Activated CD4-positive, alpha-beta T cell treated with anti-CD3 and anti-CD28 coated beads, Interleukin-2, amount 50 U/mL, for 48 hours (primary cell): ENCODE results near the gene INO80C.

ENCODE experiments used
- DNase-seq, 2 experiments: peaks; one replicate each; pipeline ENCODE4 v3.0.0-alpha.2; 2020

Gene INO80C

DNA sequence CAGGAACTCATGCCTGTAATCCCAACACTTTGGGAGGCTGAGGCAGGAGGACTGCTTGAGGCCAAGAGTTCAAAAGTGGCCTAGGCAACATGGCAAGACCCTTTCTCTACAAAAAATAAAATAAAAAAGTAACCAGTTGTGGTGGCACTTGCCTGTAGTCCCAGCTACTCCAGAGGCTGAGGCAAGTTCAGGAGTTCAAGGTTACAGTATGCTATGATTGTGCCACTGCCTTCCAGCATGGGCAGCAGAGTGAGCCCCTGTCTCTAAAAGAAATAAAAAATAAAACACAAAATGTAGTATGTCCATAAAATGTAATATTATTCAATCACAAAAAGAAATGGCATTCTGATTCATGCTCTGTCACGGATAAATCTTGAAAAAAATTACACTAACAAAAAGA is 11.9 kb downstream of the INO80C start:
- DNase-seq, result no peak

DNA sequence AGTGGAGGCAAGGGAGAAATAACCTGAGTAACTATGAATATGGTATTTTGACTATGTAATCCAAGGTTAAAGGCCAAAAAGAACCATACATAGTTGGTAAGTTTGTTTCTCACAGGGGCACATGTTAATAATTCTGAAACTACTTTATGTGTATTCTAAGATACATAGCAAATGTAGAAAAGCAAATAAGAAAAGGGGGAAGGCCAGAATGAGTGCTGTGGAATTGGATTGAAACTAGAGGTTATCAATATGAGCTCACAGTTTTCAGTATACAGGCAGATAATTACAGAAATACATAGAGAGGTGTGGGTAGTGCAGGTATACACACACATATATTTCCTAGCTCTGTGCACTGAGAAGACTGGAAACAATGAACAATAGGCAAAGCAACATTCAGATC is 13.7 kb downstream of the INO80C start:
- DNase-seq, result no peak

DNA sequence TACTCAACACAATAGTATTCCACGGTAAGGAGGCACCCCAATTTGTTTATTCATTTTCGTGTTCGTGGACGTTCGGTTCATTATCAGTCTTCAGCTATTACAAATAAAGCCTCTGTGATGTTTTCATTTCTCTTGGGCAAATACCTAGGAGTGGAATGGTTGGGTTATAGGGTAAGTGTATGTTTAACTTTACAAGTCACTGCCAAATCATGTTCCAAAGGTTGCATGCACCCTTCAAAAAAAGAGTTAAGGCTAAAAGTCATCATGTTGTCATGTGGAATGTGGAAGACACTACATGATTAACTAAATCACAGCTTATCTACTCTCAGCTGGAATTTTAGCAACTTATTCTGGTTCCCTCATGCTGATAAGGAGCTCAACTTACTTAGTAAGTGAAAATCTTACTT is 15.8 kb downstream of the INO80C start:
- no peak for DNase-seq

DNA sequence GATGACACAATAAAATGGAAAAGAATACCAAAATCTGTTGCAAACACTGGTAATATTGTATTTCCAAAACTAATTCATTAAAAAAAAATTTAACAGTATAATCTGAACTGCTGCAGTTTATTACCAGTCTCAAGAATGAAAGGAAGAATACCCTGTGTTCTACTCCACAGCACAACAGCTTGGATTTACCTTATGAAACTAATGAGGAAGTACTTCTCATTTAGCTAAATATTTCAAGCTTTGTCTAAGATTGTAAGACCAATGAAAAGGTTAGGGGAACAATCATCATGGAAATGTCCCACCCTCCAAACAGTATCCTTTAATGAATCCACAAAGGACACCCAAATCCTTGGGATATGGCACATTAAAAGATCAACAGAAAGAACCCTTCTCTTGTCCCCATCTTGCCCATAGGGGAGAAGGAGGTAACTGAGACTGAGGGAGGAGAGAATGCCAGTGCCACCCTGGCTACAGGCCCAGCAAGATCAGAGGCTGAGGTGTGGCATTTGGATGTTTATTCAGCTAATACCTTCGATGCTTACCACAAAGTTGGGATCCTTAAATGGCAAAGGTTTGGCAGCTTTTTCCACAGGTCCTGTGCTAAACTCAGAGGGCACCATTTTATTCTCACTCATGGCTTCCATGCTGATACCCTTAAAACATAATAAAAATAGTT is 17.7 kb downstream of the INO80C start:
- no peak for DNase-seq

DNA sequence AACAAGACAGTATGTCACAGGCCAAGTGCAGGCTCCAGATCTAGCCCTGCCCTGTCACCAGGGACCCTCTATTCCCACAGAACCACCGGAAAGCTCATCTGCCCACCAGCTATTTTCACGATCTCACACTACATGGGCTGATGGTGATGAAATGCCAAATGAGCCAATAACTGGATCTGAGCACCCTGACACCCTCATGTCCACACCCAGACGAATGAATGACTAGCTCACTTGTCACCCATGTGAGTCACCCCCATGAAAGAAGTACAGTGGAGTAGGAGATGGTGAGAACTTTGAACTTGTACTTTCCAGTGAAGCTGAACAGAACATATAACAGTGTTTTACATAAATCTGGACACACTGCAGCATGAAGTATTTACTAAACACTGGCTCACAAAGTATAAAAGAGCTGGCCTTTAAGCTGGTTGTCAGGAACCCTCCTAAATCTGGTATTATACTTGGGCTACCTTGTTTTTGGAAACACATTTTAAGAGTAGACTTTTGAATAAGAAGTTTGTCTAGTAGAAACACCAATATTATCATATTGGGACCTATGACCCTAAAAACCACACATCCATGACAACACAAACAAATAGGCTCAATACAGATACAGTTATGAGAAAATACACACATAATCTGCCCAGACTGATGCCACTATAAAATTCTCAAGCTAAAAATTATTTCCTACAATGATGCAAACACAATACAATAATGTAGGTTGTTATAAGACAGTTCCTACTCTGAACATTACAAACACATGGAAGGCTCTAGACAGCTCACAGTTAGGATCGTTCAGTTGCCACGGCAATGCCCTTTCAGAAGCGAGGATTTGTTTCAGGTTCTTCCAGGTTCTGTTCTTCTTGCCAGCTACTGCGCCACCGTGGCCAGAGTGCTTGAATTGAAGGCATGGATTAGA is 19.0 kb downstream of the INO80C start:
- DNase-seq, result peak; percentile 30 to 48

DNA sequence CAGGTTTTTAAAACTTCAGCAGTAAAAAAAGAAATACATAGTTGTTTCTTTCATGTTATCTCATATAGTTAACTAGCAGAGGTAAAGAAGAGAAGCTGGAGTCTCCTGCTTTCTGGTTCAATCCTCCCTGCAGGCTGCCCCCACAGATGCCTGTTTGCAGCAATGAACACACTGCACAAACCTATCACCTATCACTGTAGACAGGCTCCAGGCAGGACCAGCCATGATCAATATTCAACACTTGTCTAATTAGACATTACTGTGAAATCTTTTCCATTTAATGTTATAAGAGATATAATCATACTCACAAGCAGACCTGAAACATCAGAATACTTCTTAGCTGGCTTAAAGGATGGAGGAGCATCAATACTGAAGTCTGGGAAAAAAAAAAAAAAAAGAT is 19.8 kb downstream of the INO80C start:
- DNase-seq, result no peak

DNA sequence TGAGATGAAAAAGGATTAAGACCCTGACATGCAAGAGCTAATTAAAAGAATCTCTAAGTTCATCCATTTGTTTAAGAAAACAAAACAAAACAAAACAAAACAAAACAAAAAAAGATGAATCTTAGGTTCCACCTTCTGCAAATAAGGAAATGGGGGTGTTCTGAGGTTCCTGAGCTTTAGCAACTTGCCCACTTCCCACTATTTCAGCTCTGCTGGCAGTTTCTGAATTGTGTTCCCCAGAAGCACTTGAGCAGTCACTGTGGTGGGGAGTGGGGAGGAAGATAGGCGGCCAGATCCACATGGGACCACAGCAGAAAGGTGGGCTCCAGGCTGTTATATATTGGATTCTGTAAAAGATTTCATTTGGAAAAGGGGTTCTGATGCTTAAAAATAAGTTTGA is 20.3 kb downstream of the INO80C start:
- DNase-seq, result no peak

DNA sequence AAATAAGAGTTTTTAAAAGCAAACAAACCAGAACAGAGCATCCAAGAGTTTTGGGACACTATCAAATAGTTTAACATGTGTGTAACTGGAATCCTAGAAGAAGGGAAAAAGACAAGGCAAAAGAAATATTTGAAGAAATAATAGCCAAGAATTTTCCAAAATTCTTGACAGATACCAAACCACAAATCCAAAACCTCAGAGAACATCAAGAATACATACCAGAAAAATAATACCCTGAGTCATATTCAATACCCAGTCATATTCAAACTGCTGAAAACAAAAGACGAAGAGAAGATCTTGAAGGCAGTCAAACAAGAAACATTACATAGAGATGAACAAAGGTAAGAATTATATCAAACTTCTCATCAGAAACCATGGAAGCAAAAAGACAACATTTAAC is 22.9 kb downstream of the INO80C start:
- DNase-seq, result no peak

DNA sequence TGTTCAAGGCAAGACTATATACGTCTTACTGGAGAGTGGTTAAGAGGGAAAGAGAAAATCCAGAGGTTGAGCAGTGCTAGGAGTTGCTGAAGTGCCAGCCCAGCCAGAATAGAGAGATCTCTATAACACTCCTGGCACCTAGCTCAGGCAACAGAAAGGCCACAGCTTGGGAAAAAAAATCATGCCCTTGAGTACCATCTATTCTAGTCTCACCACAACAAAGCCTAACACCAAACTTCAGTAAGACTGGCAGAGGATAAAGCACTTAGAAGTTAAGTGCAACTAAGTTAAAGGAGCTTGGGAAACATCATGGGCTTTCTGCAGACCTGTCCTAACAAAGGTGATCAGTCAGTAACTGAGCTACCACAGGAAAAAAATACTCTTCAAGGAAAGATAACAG is 24.2 kb downstream of the INO80C start:
- no peak for DNase-seq

DNA sequence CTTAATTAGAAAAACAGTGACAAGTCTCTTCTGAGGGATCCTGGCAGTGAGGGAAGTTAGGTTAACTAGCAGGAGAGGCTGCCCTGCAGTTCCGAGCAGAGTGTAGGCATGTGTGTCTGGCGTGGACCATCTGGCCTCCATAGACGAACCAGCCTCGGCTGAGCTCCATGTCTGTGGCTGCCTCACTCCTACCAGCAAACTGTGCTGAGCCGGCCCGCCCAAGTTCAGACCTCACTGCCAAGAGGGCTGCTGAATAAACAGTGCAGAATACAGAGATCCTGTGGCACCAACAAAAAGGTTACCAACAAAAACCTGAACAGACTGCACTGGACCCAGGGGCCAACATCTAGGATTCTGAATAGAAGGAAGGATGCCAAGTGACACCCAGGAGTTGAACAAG is 27.3 kb downstream of the INO80C start:
- no peak for DNase-seq

DNA sequence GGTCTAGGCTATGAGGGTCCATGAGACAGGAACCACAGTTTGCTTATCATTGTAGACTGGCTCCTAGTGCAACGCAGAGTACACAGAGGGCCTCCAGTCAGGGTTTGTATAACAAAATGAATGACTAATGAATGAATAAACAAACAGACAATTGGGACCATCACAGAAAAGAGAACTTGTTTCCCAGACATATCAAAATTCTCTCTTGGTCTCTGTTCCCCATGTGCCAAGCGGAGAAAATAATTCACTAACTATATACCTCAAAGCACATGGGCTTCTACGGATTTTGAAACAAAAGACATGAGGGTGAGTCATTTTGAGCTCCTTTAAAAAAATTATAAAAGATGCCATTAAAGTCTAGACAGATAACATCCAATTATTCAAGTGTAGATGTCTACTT is 28.0 kb downstream of the INO80C start:
- no peak for DNase-seq

DNA sequence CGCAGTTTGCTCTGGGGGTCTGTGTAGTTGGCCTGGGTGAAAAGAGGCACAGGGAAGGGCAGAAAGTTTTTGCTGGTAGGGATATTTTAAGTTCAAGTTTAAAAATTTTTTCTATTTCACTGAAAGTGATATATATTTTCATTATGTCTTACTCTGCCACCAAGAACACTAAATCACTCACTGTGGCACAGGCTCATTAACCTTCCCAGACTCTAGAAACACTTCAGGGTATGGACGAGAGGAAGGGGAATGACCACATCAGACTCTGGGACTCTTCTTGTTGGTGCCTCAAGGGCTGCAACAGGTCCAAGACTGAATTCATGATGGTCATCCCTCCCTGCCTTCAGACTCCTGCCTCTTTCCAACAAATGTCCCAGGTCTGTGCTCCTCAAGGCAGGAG is 29.0 kb downstream of the INO80C start:
- DNase-seq, result no peak

DNA sequence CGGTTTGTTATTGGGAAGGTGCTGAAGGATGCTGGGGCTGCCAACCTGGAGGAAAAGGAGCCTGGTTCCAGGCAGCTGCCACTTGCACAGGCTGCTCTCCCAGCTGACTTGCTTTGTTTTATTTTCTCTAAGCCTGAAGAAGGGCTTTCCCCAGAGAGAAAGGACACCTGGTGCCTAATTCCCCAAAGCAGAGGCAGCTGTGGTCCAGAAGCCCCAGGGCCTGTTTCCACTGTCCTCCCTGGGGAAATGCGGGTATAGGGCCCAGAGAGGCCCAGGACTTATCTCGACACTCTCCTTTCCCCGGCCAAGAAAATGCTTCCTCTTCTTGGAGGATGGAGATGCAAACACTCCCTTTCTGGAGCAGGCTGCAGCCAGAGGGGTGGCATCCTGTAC is 30.1 kb downstream of the INO80C start:
- DNase-seq, result no peak

DNA sequence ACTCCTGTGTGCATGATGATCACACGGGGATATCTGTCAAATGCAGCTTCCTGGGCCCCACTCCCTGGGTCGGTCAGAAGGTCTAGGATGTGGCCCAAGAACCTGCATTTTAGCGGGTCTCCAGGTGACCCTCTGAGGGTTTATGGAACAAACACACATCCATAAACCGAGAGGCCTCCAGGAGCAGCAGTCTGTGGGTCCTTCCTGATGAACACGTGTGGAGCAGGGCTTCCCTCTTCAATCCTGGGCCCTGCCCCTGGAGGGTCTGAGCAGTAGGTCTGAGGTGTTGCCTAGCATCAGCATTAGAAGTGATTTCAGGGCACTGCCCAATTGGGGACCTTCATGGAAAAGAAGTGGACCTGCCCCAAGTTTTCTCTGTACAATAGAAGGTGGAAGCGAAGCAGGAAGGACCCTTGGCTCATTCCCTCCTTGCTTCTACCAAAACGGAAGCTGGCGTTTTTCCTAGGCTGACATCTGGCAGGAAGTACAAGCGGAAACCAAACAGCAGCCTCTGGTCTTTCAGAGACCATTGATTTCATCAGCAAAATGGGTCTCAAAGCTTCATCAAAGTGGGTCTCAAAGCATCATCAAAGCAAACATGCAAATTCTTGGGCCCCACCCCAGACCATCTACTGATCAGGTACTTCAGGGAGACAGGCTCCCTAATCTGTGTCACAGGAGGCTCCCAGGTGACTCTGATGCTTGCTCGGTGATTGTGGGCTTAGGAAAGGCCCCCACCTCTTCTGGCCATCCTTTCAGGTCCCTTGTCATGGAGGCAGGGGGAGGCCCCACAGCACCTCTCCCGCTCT is 30.7 kb downstream of the INO80C start:
- no peak for DNase-seq

DNA sequence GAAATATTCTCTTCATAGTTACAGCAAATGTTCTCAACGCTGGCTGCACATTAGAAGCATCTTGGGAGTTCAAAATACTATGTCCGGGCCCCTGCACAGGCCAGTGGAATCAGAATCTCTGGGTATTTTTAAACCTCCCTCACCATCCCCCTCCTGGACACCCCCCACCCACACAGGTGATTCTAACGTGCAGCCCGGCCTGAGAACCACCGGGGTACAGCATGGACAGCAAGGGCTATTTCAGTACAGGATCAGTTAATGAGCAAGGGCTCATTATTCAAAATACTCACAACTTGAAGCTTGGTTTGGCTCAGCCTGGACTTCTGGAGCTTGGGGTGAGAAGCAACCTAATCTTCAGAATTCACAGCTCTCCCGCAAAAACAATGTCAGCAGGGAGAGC is 31.4 kb downstream of the INO80C start:
- DNase-seq, result no peak

DNA sequence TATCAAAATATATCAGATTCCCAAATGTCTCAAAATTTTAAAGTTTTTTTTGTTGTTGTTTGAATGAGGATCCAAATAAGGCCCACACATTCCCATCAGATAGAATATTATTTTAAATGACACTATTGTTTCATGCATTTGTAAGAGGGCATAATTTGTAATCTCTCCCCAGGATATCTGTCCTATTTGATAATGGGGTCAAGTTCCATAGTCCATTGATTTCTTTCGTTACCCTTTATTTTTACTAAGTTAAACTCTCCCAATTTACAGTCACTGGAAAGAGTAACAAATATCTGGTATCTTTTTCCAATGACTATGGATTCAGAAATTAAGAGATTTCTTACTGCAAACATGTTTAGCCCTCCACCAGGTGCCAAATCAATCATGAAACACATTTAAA is 32.4 kb downstream of the INO80C start:
- DNase-seq, result no peak

DNA sequence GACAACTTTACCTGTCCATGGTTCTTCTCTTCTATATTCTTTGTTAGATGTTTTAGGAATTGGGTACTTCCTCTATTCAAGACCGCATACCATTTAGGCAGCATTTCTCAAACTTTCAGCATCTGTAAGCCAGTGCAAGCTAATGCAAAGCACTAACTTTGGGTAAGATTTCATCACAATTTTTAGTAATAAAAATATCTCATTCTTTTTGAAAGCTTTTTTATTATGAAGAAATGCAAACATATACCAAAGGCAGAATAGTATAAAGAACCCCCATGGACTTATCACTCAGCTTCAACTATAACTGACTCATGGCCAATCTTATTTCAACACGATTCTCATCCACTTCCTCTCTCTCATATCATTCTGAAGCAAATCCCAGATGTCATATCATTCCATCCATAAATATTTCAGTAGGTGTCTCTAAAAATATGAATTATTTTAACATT is 32.9 kb downstream of the INO80C start:
- no peak for DNase-seq

DNA sequence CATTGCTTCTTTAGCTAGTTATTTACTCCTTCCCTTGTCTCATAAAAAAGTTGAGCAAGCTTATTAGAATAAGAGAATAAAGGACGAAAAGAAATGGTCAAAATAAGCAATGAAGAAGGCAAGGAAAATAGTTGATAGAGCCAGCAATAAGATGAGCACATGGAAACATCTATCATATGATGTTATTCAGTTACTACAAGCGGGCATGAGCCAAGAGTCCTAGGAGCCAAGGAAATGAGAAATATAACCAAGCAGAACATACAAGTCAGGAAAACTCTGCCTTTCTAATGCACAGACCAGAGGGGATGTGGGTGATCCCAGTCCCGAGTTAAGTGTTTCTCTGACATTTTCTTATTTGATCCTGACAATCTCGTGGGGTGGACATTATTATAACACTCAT is 33.9 kb downstream of the INO80C start:
- DNase-seq, result no peak

DNA sequence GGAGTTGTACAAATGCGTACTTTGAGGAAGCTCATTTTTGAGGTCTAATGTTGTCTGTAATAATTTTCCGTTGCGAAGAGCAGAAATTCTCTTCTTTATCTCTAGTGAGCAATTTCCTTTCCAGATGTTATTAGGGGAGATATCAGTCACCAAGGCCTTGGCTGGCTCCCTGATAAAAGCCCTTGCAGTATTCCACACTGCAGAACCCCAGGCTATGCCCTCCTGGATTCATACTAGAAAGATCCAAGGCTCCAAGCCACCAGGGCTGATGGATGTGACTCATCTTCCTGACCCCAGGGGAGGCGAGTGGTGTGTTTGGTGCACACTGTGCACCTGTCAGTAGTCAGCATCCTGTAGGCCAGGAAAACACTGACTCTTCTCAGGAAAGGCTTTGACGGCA is 34.7 kb downstream of the INO80C start:
- DNase-seq, result no peak

DNA sequence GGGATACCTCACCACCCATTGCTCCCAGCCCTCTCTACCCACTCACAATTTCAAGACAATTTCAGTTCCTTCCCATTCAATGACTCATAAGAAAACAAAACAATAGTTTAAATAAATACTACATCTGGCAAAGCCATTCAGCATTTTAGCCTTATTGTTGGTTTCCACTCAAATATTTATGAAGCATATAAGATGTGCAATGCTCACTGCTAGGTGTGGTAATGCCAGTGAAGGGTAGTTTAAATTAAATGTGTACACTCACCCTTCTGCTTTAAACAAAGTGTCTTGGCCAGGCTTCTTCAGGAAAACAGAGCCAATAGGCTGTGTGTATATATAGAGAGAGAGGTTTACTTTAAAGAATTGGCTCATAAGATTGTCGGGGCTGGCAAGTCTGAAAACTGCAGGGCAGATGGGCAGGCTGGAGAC is 37.0 kb downstream of the INO80C start:
- DNase-seq, result no peak

DNA sequence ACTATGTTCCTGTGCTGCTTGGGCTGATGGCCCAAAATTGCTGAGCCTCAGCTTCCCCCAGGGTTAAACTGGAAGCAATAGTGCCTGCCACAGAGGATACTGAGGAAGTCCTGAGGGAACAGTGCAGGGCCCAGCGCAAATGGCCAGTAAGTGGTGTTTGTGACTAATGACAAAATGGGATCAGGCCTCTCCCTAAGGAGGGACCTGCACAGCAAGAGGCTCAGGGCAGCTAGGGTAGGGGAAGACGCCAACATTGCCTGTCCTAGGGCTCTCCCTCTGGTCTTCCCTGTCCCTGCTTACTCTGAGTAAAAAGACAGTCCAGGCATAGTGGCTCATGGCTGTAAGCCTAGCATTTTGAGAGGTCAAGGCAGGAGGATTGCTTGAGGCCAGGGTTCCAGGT is 37.8 kb downstream of the INO80C start:
- no peak for DNase-seq

DNA sequence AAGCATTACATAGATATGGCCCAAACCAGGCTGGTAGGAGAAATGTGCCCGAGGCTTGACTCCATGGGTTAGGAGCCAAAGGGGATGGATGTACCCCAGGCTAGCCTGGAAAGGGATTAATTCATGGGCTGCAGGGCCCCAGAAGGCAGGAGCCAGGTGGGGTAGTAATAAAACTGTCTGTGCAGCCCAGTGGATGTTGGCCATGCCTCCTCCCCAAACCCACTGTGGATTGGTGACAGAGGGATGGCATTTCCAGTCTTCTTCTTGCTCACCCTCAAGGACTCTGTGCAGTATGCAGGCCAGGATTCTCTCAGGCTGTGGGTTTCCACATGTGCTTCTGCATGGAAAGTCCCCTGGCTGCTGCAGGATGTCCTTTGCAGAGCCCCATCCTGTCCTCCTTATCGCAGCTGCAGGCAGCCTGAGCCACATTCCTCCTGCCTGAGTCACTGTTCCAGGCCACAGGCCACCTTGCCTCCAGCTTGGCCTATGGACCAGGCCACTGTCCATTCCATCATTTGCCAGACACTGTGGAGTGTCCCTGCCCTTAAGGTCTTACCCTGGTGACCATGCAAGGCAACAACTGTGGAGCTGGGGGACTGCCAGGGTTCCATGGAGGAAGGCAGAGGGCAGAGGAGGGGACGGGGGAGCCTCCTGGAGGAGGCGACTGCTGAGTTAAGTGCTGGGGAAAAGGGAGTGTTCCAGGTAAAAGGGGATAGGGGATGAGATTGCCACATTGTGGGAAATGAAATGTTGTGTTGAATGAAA is 38.9 kb downstream of the INO80C start:
- no peak for DNase-seq

DNA sequence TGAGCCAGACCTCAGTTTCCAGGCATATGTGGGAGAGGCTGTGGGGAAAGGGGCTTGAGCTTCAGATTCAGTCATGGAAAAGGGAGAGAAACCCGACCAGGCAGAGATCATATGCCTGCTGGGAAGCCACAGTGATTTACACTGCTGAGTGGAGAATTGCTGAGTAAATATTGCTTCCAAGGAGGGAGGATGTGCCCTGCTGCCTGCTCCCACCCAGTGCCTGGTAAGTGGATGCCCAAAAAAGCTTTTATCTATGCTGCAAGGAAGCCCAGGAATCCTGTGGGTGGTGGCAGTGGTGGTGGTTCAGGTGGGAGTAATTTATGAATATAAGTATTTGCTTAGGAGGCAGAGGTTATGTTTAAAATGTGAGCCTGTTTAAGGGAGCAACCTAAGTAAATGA is 39.5 kb downstream of the INO80C start:
- no peak for DNase-seq
